ENCODE data around the gene KCNRG. TPM values are rescaled to one million over a fixed set of nuclear protein-coding genes. Genes with fewer than 3 reads are reported as not detected.
A peak's percentile ranks its signal among the peaks of the same experiment; 100 is the strongest.

The KCNRG gene
- total RNA-seq, 2 donors from 2014 or later, result 0.62 to 1.1 TPM

GRCh38 chr13:49998714-49999624, 16.3 kb upstream of the KCNRG start:
- peaks cover 2% of the 10 kb centered on the region for H3K27me3 Mint-ChIP-seq (ENCODE audit: insufficient read depth)
- Histone ChIP-seq H3K9ac (ENCODE audit: extremely low read depth, low read length, poor library complexity, severe bottlenecking) (no peak overlapping the region), H3K9me3 (ENCODE audit: control insufficient read depth, low read length) (no peaks in the 10 kb centered on the region), H3K4me3 (ENCODE audit: low read length) (peak overlapping the region; percentile 98), H3K27me3 (ENCODE audit: control insufficient read depth, insufficient read depth, low read length, poor library complexity, severe bottlenecking) (no peaks in the 10 kb centered on the region), H3K27ac (ENCODE audit: low read depth, low read length) (no peak overlapping the region), H3K36me3 (ENCODE audit: control insufficient read depth, insufficient read depth, low read length) (peaks cover 59% of the 10 kb centered on the region), H3K4me1 (ENCODE audit: control insufficient read depth, insufficient read depth, low read length) (no peaks in the 10 kb centered on the region)
- H3K4me3 Mint-ChIP-seq, result peak overlapping the region; percentile 86
- peaks cover 54% of the 10 kb centered on the region for H3K36me3 Mint-ChIP-seq (ENCODE audit: low read depth)
- TF ChIP-seq, protein P1, sequence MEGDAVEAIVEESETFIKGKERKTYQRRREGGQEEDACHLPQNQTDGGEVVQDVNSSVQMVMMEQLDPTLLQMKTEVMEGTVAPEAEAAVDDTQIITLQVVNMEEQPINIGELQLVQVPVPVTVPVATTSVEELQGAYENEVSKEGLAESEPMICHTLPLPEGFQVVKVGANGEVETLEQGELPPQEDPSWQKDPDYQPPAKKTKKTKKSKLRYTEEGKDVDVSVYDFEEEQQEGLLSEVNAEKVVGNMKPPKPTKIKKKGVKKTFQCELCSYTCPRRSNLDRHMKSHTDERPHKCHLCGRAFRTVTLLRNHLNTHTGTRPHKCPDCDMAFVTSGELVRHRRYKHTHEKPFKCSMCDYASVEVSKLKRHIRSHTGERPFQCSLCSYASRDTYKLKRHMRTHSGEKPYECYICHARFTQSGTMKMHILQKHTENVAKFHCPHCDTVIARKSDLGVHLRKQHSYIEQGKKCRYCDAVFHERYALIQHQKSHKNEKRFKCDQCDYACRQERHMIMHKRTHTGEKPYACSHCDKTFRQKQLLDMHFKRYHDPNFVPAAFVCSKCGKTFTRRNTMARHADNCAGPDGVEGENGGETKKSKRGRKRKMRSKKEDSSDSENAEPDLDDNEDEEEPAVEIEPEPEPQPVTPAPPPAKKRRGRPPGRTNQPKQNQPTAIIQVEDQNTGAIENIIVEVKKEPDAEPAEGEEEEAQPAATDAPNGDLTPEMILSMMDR (conservative IDR thresholded peaks at IDR 0.05), result no peak
- H3K27ac Mint-ChIP-seq, result peak overlapping the region; percentile 82
- H3K9me3 Mint-ChIP-seq, result no peaks in the 10 kb centered on the region
- H3K4me1 Mint-ChIP-seq, result peaks cover 19% of the 10 kb centered on the region
- DNase-seq, result peak; percentile 83
- 84 to 88% methylated on average over 6 to 20 of the region's 22 CpGs for WGBS, 2 experiments (ENCODE audit: insufficient coverage in 1 of 2, insufficient read length in 1 of 2)

DNA sequence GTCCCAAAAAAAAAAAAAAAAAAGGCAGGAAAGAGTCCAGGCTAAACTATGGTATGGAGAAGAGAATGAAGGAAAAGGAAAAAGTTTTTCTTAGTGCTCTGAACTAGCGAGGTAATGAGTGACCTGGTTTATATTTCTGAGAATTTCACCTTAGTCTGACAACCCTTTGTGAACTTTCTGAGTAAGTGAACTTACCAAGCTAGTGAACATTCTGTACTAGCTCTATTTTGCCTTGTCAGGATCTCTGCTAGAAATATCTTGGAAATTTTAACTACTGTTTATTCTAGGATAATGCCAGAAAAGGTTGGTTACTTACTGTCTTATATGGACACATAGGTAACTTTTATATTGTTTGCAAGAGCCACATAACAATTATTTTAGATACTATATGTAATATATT, 14.0 kb upstream of the KCNRG start:
- Mint-ChIP-seq H3K4me1 (peaks cover 15% of the 10 kb centered on the region), H3K27me3 (ENCODE audit: insufficient read depth) (no peaks in the 10 kb centered on the region)
- TF ChIP-seq, protein P1 (conservative IDR thresholded peaks at IDR 0.05), result no peak

GRCh38 chr13:50006426-50007135, 8.7 kb upstream of the KCNRG start:
- no peak overlapping the region for H3K27ac Mint-ChIP-seq
- H3K4me1 Mint-ChIP-seq, result no peaks in the 10 kb centered on the region
- no peak overlapping the region for H3K4me3 ChIP-seq (ENCODE audit: low read length)
- H3K36me3 ChIP-seq (ENCODE audit: control insufficient read depth, insufficient read depth, low read length), result peaks cover 89% of the 10 kb centered on the region
- TF ChIP-seq, protein P1 (conservative IDR thresholded peaks at IDR 0.05), result no peak
- H3K27me3 ChIP-seq (ENCODE audit: control insufficient read depth, insufficient read depth, low read length, poor library complexity, severe bottlenecking), result no peaks in the 10 kb centered on the region
- H3K4me3 Mint-ChIP-seq, result no peak overlapping the region
- H3K9ac ChIP-seq (ENCODE audit: extremely low read depth, low read length, poor library complexity, severe bottlenecking), result no peak overlapping the region
- H3K36me3 Mint-ChIP-seq (ENCODE audit: low read depth), result peaks cover 74% of the 10 kb centered on the region
- DNase-seq, result no peak
- H3K27ac ChIP-seq (ENCODE audit: low read depth, low read length), result no peak overlapping the region
- H3K4me1 ChIP-seq (ENCODE audit: control insufficient read depth, insufficient read depth, low read length), result no peaks in the 10 kb centered on the region
- peaks cover 2% of the 10 kb centered on the region for H3K9me3 Mint-ChIP-seq
- peaks cover 2% of the 10 kb centered on the region for H3K9me3 ChIP-seq (ENCODE audit: control insufficient read depth, low read length)
- no peaks in the 10 kb centered on the region for H3K27me3 Mint-ChIP-seq (ENCODE audit: insufficient read depth)
- WGBS, 2 experiments (ENCODE audit: insufficient coverage in 1 of 2, insufficient read length in 1 of 2), result 92 to 98% methylated on average over 5 to 7 of the region's 7 CpGs

More for the DNA sequence above, 14.0 kb upstream of the KCNRG start:
- Histone ChIP-seq H3K27ac (ENCODE audit: low read depth, low read length) (no peak overlapping the region), H3K27me3 (ENCODE audit: control insufficient read depth, insufficient read depth, low read length, poor library complexity, severe bottlenecking) (no peaks in the 10 kb centered on the region), H3K4me1 (ENCODE audit: control insufficient read depth, insufficient read depth, low read length) (no peaks in the 10 kb centered on the region), H3K9me3 (ENCODE audit: control insufficient read depth, low read length) (no peaks in the 10 kb centered on the region), H3K4me3 (ENCODE audit: low read length) (no peak overlapping the region), H3K9ac (ENCODE audit: extremely low read depth, low read length, poor library complexity, severe bottlenecking) (no peak overlapping the region), H3K36me3 (ENCODE audit: control insufficient read depth, insufficient read depth, low read length) (peaks cover 78% of the 10 kb centered on the region)
- H3K36me3 Mint-ChIP-seq (ENCODE audit: low read depth), result peaks cover 73% of the 10 kb centered on the region
- DNase-seq, result no peak
- H3K4me3 Mint-ChIP-seq, result no peak overlapping the region
- no peak overlapping the region for H3K27ac Mint-ChIP-seq
- no peaks in the 10 kb centered on the region for H3K9me3 Mint-ChIP-seq
- 97 to 100% methylated on average over 1 of the region's 1 CpG for WGBS, 2 experiments (ENCODE audit: insufficient coverage in 1 of 2, insufficient read length in 1 of 2)
